ENCODE results near the gene ERH. TPM values are rescaled to one million over a fixed set of nuclear protein-coding genes. Genes with fewer than 3 reads are reported as not detected.
A peak's percentile ranks its signal among the peaks of the same experiment; 100 is the strongest.

The ERH gene
- total RNA-seq, 6 experiments from 2014 or later: 46.0 to 71.7 (median 68.5) TPM

GRCh38 chr14:69351385-69351784, 46.7 kb downstream of the ERH start:
- ATAC-seq (no peak), DNase-seq (no peak)
- no peaks in the 10 kb centered on the region for H3K36me3 ChIP-seq
- no peak for TF ChIP-seq CTCF (IDR thresholded peaks at IDR 0.05)
- no peak for TF ChIP-seq POLR2A (IDR thresholded peaks at IDR 0.05)
- H3K27ac ChIP-seq: no peak overlapping the region
- no peaks in the 10 kb centered on the region for H3K9me3 ChIP-seq
- H3K4me3 ChIP-seq: no peak overlapping the region
- WGBS (ENCODE audit: insufficient coverage, low coverage, low lambda C conversion rate, missing lambda C conversion rate): 52% methylated on average over 2 of the region's 3 CpGs
- intact Hi-C loops (cut with DNase I): no loop called here
- H3K4me1 ChIP-seq: no peaks in the 10 kb centered on the region
- H3K27me3 ChIP-seq: no peaks in the 10 kb centered on the region

GRCh38 chr14:69350892-69351291, 47.2 kb downstream of the ERH start:
- Histone ChIP-seq H3K27ac (no peak overlapping the region), H3K36me3 (no peaks in the 10 kb centered on the region), H3K27me3 (no peaks in the 10 kb centered on the region), H3K9me3 (no peaks in the 10 kb centered on the region), H3K4me3 (no peak overlapping the region), H3K4me1 (no peaks in the 10 kb centered on the region)
- no peak for DNase-seq
- WGBS (ENCODE audit: insufficient coverage, low coverage, low lambda C conversion rate, missing lambda C conversion rate): 70% methylated on average over 4 of the region's 5 CpGs
- TF ChIP-seq CTCF (IDR thresholded peaks at IDR 0.05) (no peak), POLR2A (IDR thresholded peaks at IDR 0.05) (no peak)
- intact Hi-C loops (cut with DNase I): no loop called here
- ATAC-seq: no peak

- ATAC-seq: no peak
- H3K27me3 ChIP-seq: no peaks in the 10 kb centered on the region
- intact Hi-C loops (cut with DNase I): no loop called here
- no peak overlapping the region for H3K4me3 ChIP-seq
- no peaks in the 10 kb centered on the region for H3K36me3 ChIP-seq
- H3K27ac ChIP-seq: no peak overlapping the region
- no peaks in the 10 kb centered on the region for H3K9me3 ChIP-seq
- TF ChIP-seq CTCF (IDR thresholded peaks at IDR 0.05): no peak
- TF ChIP-seq POLR2A (IDR thresholded peaks at IDR 0.05): no peak
- DNase-seq: no peak
- no peaks in the 10 kb centered on the region for H3K4me1 ChIP-seq
- 84% methylated on average over 6 of the region's 11 CpGs for WGBS (ENCODE audit: insufficient coverage, low coverage, low lambda C conversion rate, missing lambda C conversion rate)
These were observed 48.9 kb downstream of the ERH start for GRCh38 chr14:69349091-69349777.

GRCh38 chr14:69346710-69347109, 51.4 kb downstream of the ERH start:
- no peak overlapping the region for H3K4me3 ChIP-seq
- ATAC-seq (peak; percentile 50 to 73 (median 56)), DNase-seq (peak in 2 of 3 donors; percentile 54 to 56)
- WGBS (ENCODE audit: insufficient coverage, low coverage, low lambda C conversion rate, missing lambda C conversion rate): 17% methylated on average over 7 of the region's 9 CpGs
- no peak overlapping the region for H3K27ac ChIP-seq
- H3K36me3 ChIP-seq: no peaks in the 10 kb centered on the region
- peaks cover 0 to 3% (median 0%) of the 10 kb centered on the region in 4 donors for H3K4me1 ChIP-seq
- no peaks in the 10 kb centered on the region for H3K27me3 ChIP-seq
- no peaks in the 10 kb centered on the region for H3K9me3 ChIP-seq
- TF ChIP-seq CTCF (IDR thresholded peaks at IDR 0.05): peak; percentile 44 to 61 (median 56)
- no peak for TF ChIP-seq POLR2A (IDR thresholded peaks at IDR 0.05)
- intact Hi-C loops (cut with DNase I): no loop called here
